Measurements from ENCODE around the gene PRSS36. TPM values are rescaled to one million over a fixed set of nuclear protein-coding genes. Genes with fewer than 3 reads are reported as not detected.

The PRSS36 gene
- total and polyA plus RNA-seq, 9 of the 15 experiments (the other 6 are each of a cell fraction or from before 2014, with no cell fraction given): 0.09 to 1.2 (median 0.54) TPM; not detected in 2

DNA sequence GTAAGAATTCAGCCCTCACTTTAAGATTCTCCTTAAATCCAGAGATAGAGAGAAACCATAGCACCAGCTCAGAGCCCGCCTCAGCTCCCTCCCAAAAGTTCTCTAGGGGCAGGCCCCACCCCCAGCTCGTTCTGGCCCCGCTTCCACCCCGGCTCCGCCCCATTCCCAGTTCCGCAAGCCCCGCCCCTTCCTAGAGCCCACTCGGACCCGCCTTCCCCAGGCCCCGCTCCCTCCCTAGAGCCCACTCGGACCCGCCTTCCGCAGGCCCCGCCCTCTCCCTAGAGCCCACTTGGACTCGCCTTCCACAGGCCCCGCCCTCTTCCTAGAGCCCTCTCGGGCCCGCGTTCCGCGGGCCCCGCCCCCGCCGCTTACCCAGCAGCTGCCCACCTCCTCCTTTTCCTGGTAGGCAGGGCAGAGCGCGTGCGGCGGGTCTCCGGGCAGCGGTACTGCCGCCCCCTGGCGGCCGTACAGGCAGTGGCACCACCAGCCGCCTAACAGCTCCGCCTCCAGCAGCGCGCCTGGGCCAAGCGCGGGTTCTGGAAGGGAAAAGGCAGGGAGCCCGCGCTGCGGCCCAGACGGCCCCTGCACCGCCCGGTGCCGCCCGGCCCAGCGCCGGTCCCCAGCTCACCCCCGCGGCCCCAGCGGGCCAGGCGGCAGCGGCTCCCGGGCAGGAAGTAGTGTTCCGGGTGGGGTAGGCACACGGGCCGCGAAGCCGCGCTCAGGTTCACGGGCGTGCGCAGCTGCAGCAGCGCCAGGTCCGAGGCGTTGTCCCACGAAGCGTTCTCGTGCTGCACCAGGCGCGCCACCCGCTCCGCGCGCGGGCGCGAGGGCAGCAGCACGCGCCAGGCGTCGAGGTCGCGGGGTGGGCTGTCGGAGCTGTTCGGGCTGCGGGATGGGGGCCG lies 7.5 kb downstream of the PRSS36 start (continued):
- TF ChIP-seq, protein P1, sequence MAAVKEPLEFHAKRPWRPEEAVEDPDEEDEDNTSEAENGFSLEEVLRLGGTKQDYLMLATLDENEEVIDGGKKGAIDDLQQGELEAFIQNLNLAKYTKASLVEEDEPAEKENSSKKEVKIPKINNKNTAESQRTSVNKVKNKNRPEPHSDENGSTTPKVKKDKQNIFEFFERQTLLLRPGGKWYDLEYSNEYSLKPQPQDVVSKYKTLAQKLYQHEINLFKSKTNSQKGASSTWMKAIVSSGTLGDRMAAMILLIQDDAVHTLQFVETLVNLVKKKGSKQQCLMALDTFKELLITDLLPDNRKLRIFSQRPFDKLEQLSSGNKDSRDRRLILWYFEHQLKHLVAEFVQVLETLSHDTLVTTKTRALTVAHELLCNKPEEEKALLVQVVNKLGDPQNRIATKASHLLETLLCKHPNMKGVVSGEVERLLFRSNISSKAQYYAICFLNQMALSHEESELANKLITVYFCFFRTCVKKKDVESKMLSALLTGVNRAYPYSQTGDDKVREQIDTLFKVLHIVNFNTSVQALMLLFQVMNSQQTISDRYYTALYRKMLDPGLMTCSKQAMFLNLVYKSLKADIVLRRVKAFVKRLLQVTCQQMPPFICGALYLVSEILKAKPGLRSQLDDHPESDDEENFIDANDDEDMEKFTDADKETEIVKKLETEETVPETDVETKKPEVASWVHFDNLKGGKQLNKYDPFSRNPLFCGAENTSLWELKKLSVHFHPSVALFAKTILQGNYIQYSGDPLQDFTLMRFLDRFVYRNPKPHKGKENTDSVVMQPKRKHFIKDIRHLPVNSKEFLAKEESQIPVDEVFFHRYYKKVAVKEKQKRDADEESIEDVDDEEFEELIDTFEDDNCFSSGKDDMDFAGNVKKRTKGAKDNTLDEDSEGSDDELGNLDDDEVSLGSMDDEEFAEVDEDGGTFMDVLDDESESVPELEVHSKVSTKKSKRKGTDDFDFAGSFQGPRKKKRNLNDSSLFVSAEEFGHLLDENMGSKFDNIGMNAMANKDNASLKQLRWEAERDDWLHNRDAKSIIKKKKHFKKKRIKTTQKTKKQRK (IDR thresholded peaks at IDR 0.05; ENCODE audit: borderline replicate concordance, low read depth, low read length): no peak
- TF ChIP-seq, protein P2, sequence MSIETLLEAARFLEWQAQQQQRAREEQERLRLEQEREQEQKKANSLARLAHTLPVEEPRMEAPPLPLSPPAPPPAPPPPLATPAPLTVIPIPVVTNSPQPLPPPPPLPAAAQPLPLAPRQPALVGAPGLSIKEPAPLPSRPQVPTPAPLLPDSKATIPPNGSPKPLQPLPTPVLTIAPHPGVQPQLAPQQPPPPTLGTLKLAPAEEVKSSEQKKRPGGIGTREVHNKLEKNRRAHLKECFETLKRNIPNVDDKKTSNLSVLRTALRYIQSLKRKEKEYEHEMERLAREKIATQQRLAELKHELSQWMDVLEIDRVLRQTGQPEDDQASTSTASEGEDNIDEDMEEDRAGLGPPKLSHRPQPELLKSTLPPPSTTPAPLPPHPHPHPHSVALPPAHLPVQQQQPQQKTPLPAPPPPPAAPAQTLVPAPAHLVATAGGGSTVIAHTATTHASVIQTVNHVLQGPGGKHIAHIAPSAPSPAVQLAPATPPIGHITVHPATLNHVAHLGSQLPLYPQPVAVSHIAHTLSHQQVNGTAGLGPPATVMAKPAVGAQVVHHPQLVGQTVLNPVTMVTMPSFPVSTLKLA (conservative IDR thresholded peaks at IDR 0.05): peak; percentile 87 to 94
- peak; percentile 71 for TF ChIP-seq SIN3B (IDR thresholded peaks at IDR 0.05; ENCODE audit: low read depth)
- no peak for TF ChIP-seq POLR2B (IDR thresholded peaks at IDR 0.05; ENCODE audit: low read depth, partially characterized antibody)
- TF ChIP-seq ZNF354B (CRISPR knock-in tag; IDR thresholded peaks at IDR 0.05): no peak
- TF ChIP-seq, protein P3, sequence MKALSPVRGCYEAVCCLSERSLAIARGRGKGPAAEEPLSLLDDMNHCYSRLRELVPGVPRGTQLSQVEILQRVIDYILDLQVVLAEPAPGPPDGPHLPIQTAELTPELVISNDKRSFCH (CRISPR knock-in tag; IDR thresholded peaks at IDR 0.05): no peak
- TF ChIP-seq, protein P3 (tag; IDR thresholded peaks at IDR 0.05): peak; percentile 75
- no peak for TF ChIP-seq IRF2 (CRISPR knock-in tag; IDR thresholded peaks at IDR 0.05)
- TF ChIP-seq TEAD4 (IDR thresholded peaks at IDR 0.05; ENCODE audit: low read length): no peak
- no peak for TF ChIP-seq TEAD4 (CRISPR knock-in tag; IDR thresholded peaks at IDR 0.05; ENCODE audit: borderline replicate concordance)
- TF ChIP-seq ZNF695 (CRISPR knock-in tag; IDR thresholded peaks at IDR 0.05): no peak
- TF ChIP-seq, protein P4, sequence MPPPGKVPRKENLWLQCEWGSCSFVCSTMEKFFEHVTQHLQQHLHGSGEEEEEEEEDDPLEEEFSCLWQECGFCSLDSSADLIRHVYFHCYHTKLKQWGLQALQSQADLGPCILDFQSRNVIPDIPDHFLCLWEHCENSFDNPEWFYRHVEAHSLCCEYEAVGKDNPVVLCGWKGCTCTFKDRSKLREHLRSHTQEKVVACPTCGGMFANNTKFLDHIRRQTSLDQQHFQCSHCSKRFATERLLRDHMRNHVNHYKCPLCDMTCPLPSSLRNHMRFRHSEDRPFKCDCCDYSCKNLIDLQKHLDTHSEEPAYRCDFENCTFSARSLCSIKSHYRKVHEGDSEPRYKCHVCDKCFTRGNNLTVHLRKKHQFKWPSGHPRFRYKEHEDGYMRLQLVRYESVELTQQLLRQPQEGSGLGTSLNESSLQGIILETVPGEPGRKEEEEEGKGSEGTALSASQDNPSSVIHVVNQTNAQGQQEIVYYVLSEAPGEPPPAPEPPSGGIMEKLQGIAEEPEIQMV (tag; conservative IDR thresholded peaks at IDR 0.05; ENCODE audit: low read depth): no peak
- no peak for TF ChIP-seq CSDE1 (IDR thresholded peaks at IDR 0.05)
- peak in 1 of 2 experiments; percentile 48; a peak in 1 of 3 replicates for TF ChIP-seq CBX3 (IDR thresholded peaks at IDR 0.05; ENCODE audit: borderline replicate concordance in 1 of 2, low read length in 2 of 2)
- TF ChIP-seq, protein P5, sequence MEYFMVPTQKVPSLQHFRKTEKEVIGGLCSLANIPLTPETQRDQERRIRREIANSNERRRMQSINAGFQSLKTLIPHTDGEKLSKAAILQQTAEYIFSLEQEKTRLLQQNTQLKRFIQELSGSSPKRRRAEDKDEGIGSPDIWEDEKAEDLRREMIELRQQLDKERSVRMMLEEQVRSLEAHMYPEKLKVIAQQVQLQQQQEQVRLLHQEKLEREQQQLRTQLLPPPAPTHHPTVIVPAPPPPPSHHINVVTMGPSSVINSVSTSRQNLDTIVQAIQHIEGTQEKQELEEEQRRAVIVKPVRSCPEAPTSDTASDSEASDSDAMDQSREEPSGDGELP (CRISPR knock-in tag; IDR thresholded peaks at IDR 0.05; ENCODE audit: borderline replicate concordance): peak; percentile 94
- no peak for TF ChIP-seq BCL6 (CRISPR knock-in tag; IDR thresholded peaks at IDR 0.05)
- TF ChIP-seq CTBP1 (IDR thresholded peaks at IDR 0.05; ENCODE audit: borderline replicate concordance): peak; percentile 93

All from K562 (cell line).